HG03135 (cell line): ENCODE measurements around the gene ANKRD26.

ENCODE experiments used
- ATAC-seq: cut with Tn5 transposase; IDR thresholded peaks from one replicate; pipeline ENCODE4 v1.9.1; 2021; ENCODE audit warnings: mild to moderate bottlenecking, moderate library complexity; ENCODE audit not compliant: unreplicated experiment

ANKRD26 gene

DNA sequence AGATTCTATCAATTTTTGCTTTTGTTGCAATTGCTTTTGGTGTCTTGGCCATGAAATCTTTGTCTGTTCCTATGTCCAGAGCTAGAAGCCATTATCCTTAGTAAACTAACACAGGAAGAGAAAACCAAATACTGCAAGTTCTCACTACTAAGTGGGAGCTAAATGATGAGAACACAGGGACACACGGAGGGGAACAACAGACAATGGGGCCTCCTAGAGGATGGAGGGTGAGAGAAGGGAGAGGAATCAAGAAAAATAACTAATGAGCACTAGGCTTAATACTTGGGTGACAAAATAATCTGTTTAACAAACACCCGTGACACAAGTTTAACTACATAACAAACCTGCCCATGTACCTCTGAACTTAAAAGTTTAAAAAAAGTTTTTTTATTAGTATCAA lies 78.2 kb downstream of the ANKRD26 start:
- ATAC-seq = no peak

DNA sequence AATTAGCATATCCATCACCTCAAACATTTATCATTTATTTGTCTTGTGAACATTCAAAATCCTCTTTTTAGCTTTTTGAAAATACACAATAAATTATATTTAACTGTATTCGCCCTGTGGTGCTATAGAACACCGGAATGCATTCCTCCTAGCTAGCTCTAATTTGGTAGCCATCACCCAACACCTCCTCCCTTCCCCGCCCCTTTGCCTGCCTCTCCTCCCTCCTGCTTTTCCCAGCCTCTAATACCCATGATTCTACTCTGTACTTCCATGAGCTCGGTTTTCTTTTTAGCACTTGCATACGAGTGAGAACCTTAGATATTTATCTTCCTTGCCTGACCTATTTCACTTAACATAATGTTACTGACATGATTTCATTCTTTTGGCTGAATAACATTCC lies 80.1 kb downstream of the ANKRD26 start:
- no peak for ATAC-seq

DNA sequence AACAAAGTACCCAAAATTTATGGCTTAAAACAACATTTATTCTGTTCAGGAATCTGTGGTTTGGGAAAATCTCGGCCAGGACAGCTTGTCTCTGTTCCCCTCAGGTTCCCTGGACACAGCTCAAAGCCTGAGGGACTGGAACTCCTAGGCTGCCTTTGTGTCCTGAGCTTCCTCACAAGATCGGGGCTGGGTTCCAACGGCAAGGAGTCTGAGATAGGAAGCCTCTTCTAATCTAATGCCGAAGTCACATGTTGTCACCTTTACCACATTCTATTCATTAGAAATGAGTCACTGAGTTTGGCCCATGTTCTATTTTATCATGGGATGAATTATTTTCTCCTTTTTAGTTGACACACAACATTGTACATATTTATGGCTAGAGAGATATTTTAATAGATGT lies 80.5 kb downstream of the ANKRD26 start:
- ATAC-seq = no peak

GRCh38 chr10:26997610-26998009 lies 102.7 kb downstream of the ANKRD26 start:
- no peak for ATAC-seq

DNA sequence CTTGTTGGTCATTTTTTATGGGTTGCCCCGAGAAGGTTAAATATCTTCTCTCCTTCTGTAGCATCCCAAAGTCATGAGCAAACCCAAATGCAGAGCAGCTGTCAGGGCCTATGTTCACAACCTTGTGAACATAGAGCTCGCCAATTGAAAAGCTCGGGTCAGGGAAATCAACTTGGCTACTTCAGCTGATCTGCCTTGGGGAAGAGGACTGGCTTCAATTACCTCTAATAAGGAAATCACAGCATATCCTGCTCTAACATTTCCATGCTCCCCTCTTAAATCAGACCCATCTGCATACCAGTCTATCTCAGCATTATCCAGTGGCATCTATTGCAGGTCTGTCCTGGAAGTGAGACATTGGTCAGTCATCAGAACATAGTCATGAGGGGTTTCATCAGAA lies 105.6 kb downstream of the ANKRD26 start:
- no peak for ATAC-seq

GRCh38 chr10:26987851-26988250 lies 112.4 kb downstream of the ANKRD26 start:
- no peak for ATAC-seq

GRCh38 chr10:26983156-26983555 lies 117.1 kb downstream of the ANKRD26 start:
- ATAC-seq = no peak

- no peak for ATAC-seq
Observed at GRCh38 chr10:26982058-26982457, 118.2 kb downstream of the ANKRD26 start.

- ATAC-seq = no peak
Observed at GRCh38 chr10:26981232-26981824, 119.0 kb downstream of the ANKRD26 start.

GRCh38 chr10:26978519-26978918 lies 121.8 kb downstream of the ANKRD26 start:
- no peak for ATAC-seq

GRCh38 chr10:26977635-26978034 lies 122.7 kb downstream of the ANKRD26 start:
- ATAC-seq = no peak

DNA sequence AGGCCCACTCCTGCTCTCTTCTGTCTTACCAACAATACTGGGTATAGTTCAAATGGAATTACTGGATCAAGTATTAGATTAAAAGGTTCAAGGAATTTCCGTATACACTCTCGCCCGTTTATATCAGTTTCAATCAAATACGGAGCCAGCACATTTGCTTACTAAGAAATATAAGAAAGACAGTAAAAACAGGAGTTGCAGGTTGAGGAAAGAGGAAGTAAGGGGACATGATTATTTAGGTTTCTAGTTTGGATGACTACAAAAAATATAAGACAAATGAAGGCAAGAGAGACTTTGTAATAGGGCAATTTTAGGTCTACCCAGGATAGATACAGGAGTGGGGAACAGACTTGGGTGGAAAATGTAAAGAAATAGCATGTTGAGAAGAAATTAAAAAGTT lies 129.6 kb downstream of the ANKRD26 start:
- ATAC-seq = no peak

GRCh38 chr10:26969145-26969926 lies 131.0 kb downstream of the ANKRD26 start:
- ATAC-seq = peak; percentile 84

DNA sequence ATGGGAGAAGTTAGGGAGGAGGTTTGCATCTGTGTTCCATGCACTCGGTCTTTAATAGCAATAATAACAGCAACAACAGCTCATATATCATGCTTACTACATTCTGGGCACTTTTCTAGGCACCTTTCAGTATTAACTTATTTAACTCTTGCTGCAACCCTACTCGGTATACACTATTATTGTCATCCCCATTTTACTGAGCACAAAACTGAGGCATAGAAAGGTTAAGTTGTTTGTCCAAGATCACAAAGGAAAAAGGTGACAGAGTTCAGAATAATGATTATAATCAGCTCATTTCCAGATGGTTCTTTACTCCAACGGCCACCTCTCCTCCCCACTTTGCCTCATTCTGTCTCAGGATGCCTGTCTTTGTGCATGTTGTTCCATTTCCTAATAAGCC lies 137.5 kb downstream of the ANKRD26 start:
- no peak for ATAC-seq

GRCh38 chr10:26960308-26960707 lies 140.0 kb downstream of the ANKRD26 start:
- ATAC-seq = no peak

DNA sequence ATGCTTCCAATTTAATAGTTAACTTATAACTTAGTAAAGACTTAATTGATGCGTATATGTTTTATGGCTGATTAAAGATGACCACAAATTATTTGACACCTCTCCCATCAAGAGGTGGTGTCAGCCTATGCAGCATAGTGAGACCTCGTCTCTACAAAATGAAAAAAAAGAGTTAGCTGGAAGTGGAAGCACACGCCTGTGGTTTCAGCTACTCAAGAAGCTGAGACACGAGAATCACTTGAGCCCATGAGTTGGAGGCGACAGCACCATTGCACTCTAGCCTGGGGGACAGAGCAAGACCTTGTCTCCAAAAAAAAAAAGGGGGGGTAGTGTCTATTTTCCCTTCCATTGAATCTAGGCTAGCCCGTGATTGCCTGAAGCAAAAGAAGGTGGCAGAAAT lies 140.5 kb downstream of the ANKRD26 start:
- ATAC-seq = no peak
